ENCODE results near the gene DRC7. TPM values are rescaled to one million over a fixed set of nuclear protein-coding genes. Genes with fewer than 3 reads are reported as not detected.

DRC7 gene
- total RNA-seq, 1 donor from 2014 or later = 0.41 TPM

GRCh38 chr16:57773655-57774295, 79.2 kb downstream of the DRC7 start:
- Mint-ChIP-seq H3K4me1 (peaks cover 15% of the 10 kb centered on the region), H3K4me3 (no peak overlapping the region), H3K36me3 (no peaks in the 10 kb centered on the region), H3K27ac (no peak overlapping the region), H3K9me3 (no peaks in the 10 kb centered on the region), H3K27me3 (ENCODE audit: insufficient read depth, low read depth) (peaks cover 4% of the 10 kb centered on the region)
- no peaks in the 10 kb centered on the region for H3K79me2 ChIP-seq (ENCODE audit: low read depth)
- H3K4me2 ChIP-seq = no peak overlapping the region
- no peak overlapping the region for H3K4me3 ChIP-seq
- H4K20me1 ChIP-seq (ENCODE audit: low read depth) = no peaks in the 10 kb centered on the region
- TF ChIP-seq CTCF (IDR thresholded peaks at IDR 0.05) = no peak
- TF ChIP-seq EZH2 (IDR thresholded peaks at IDR 0.05) = no peak
- TF ChIP-seq EZH2phosphoT487 (IDR thresholded peaks at IDR 0.05) = no peak
- peaks cover 21% of the 10 kb centered on the region for H3F3A ChIP-seq (ENCODE audit: low read depth)
- no peaks in the 10 kb centered on the region for H3K36me3 ChIP-seq
- no peak overlapping the region for H2AFZ ChIP-seq (replicated peaks)
- H3K27me3 ChIP-seq = no peaks in the 10 kb centered on the region
- no peak overlapping the region for H3K9ac ChIP-seq
- H3K9me3 ChIP-seq (ENCODE audit: low read depth) = no peaks in the 10 kb centered on the region
- no peak overlapping the region for H3K27ac ChIP-seq
- peaks cover 11% of the 10 kb centered on the region for H3K4me1 ChIP-seq
- DNase-seq (ENCODE audit: low spot score) = no peak

GRCh38 chr16:57774705-57775285, 80.2 kb downstream of the DRC7 start:
- H3K4me2 ChIP-seq = no peak overlapping the region
- no peak overlapping the region for H3K27ac ChIP-seq
- no peaks in the 10 kb centered on the region for H3K27me3 ChIP-seq
- H3K36me3 ChIP-seq = no peaks in the 10 kb centered on the region
- no peak overlapping the region for H2AFZ ChIP-seq (replicated peaks)
- Mint-ChIP-seq H3K27me3 (ENCODE audit: insufficient read depth, low read depth) (peaks cover 4% of the 10 kb centered on the region), H3K4me1 (peaks cover 15% of the 10 kb centered on the region), H3K27ac (peak overlapping the region; percentile 87), H3K9me3 (no peaks in the 10 kb centered on the region), H3K4me3 (no peak overlapping the region), H3K36me3 (no peaks in the 10 kb centered on the region)
- H3K4me1 ChIP-seq = peaks cover 11% of the 10 kb centered on the region
- H3F3A ChIP-seq (ENCODE audit: low read depth) = peaks cover 21% of the 10 kb centered on the region
- no peak overlapping the region for H3K9ac ChIP-seq
- H3K9me3 ChIP-seq (ENCODE audit: low read depth) = no peaks in the 10 kb centered on the region
- no peak overlapping the region for H3K4me3 ChIP-seq
- no peak for TF ChIP-seq EZH2 (IDR thresholded peaks at IDR 0.05)
- no peak for TF ChIP-seq CTCF (IDR thresholded peaks at IDR 0.05)
- TF ChIP-seq EZH2phosphoT487 (IDR thresholded peaks at IDR 0.05) = no peak
- DNase-seq (ENCODE audit: low spot score) = no peak
- no peaks in the 10 kb centered on the region for H4K20me1 ChIP-seq (ENCODE audit: low read depth)
- no peaks in the 10 kb centered on the region for H3K79me2 ChIP-seq (ENCODE audit: low read depth)

- no peaks in the 10 kb centered on the region for H3K9me3 ChIP-seq (ENCODE audit: low read depth)
- H3K36me3 Mint-ChIP-seq = no peaks in the 10 kb centered on the region
- peak overlapping the region; percentile 58 for H3K4me2 ChIP-seq
- TF ChIP-seq EZH2 (IDR thresholded peaks at IDR 0.05) (no peak), CTCF (IDR thresholded peaks at IDR 0.05) (peak; percentile 80)
- peaks cover 15% of the 10 kb centered on the region for H3K4me1 Mint-ChIP-seq
- peaks cover 21% of the 10 kb centered on the region for H3F3A ChIP-seq (ENCODE audit: low read depth)
- no peaks in the 10 kb centered on the region for H3K27me3 ChIP-seq
- H3K27me3 Mint-ChIP-seq (ENCODE audit: insufficient read depth, low read depth) = peaks cover 4% of the 10 kb centered on the region
- H3K4me3 Mint-ChIP-seq = no peak overlapping the region
- no peaks in the 10 kb centered on the region for H3K36me3 ChIP-seq
- peaks cover 11% of the 10 kb centered on the region for H3K4me1 ChIP-seq
- no peak overlapping the region for H3K27ac ChIP-seq
- no peaks in the 10 kb centered on the region for H3K9me3 Mint-ChIP-seq
- peak overlapping the region; percentile 83 for H2AFZ ChIP-seq (replicated peaks)
- H3K79me2 ChIP-seq (ENCODE audit: low read depth) = no peaks in the 10 kb centered on the region
- H3K9ac ChIP-seq = no peak overlapping the region
- H4K20me1 ChIP-seq (ENCODE audit: low read depth) = no peaks in the 10 kb centered on the region
- DNase-seq (ENCODE audit: low spot score) = peak; percentile 95
- peak overlapping the region; percentile 82 for H3K27ac Mint-ChIP-seq
- no peak overlapping the region for H3K4me3 ChIP-seq
Measured at GRCh38 chr16:57775661-57776469, 81.3 kb downstream of the DRC7 start.

Measured in neural progenitor cell (in vitro differentiated cells).